ENCODE measurements around the gene WASHC2C.
"Not testable (repeated sequence)": the region's sequence is repeated elsewhere in the genome, so short reads cannot be mapped to it uniquely, and the experiment has no call there.

WASHC2C gene

DNA sequence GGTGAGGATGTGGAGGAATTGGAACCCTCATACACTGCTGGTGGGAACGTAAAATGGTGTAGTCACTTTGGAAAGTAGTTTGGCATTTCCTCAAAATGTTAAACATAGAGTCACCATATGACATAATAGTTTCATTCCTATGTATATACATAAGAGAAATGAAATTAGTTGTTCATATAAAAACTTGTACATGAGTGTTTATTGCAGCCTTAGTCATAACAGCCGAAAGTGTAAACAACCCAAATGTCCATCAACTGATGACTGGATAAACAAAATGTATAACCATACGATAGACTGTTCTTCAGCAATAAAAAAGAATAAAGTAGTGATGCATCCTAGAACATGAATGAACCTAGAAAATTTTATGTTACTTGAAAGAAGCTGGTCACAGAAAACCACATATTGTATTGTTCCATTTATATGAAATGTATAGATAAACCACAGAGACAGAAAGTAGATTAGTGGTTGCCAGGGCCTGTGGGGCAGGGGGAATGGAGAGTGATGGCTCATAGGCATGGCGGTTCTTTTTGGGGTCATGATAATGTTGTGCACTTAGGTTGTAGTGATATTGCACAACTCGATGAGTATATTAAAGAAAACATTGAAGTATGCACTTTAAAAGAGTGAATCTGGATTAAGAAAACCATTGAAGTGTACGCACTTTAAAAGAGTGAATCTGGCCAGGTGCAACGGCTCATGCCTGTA is 44.8 kb downstream of the WASHC2C start:
- DNase-seq, result not testable (repeated sequence)

DNA sequence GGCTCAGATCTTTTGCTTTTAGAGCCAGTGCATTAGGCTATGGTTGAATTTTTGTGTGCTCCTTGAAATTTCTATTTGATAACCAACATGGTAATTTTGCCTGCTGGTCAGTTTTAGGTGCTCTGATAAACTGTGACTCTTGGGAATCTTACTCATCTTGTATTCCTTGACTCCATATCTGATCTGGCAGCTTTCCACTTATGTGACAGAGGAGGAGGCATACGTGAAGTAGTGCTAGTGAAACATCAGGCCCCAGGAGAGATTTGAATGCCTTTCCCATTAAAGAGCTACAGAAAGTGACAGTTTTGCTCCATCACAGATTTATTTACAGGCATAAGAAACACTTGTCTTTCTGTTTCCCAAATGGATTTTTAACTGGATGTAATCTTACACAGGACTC is 59.2 kb downstream of the WASHC2C start:
- DNase-seq, result not testable (repeated sequence)

DNA sequence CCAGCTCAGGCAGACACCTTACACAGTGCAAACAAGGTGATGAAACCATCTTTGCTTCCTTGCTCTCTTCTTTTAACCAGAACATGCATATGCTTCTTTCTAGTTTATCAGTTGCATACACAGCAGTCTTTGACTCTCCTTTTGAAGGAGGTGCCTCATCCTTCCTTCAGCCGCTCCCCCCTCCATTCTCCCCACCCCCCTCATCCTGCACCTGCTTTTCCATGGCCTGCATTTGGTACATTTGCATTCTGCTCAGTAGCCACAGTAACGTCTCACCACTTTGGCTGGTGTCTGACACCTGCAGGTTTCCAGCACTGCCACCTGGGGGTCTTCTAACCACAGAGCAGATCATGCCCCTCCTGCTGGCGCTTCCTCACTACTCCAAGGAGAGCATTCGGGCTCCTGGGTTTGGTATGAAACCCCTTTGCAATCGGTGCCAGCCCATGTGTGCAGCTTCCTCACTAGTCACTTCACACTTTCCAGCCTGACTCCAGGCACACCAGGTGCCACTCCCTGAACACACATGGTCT is 60.2 kb downstream of the WASHC2C start:
- not testable (repeated sequence) for DNase-seq

DNA sequence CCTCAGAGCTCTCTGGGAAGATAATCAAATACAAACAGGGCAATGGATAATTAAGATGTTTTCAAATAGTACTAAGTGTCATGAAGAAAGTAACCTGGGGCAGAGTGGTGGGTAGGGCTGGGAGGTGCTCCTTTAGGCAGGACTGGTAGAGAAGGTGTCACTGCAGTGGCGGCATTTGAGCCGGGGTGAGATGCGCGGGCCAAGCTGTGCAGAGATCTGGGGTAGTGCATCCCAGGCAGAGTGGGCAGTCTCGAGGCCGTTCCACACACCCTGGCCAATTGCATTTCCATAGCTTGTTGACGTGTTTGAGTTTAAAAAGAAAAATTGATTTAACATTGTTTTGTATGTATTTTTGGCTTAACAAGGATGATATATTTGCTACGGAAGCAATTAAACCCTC is 62.9 kb downstream of the WASHC2C start:
- DNase-seq, result not testable (repeated sequence)

DNA sequence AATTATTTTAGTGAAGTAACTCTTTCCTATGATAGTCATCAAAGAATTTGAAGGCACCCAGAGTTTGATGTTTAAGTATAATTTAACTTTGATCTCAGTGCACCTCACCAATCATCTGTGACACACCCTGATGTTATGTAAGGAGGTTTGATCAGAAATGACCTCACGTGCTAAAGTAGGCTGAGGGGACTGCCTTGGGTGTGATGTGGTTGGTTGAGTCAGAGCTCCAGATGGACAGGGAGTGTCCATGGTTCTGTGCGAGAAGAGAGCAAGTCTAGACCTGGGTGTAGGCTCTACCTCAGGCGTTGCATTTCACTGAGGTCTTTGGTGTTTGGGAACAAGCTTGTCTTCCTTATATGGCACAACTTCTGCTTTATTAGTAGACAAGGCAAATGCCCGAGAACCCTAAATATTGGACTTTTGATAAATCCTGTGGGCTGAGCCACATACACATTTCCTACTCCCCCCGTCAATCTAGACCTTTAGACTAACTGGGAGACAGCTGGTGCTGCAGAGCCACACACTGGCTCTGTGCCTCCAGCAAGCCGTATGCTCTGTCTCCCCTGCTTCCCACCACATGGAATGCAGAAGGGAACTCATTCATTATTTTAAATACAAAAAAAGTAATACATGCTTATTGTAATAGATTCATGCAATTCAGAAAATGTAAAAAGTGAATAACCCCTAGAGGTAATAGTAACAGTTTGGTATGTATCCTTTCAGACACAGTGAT is 63.8 kb downstream of the WASHC2C start:
- not testable (repeated sequence) for DNase-seq

DNA sequence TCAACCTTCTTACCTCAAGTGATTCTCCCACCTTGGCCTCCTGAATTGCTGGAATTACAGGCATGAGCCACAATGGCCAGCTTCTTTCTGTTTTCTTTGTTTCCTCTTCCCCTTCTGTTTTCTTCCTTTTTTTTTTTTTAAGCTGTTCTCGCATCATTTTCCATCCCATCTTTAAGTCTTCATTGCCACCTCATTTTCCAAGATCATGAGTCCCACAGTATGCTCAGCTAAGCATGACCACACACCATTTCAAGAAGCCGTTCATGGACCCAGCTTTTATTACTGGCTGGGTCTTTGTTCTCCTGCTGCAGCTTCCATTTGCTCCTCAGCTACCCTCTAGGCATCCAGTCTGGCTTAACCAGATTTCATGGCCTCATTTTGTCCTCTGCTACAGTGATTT is 67.7 kb downstream of the WASHC2C start:
- not testable (repeated sequence) for DNase-seq

DNA sequence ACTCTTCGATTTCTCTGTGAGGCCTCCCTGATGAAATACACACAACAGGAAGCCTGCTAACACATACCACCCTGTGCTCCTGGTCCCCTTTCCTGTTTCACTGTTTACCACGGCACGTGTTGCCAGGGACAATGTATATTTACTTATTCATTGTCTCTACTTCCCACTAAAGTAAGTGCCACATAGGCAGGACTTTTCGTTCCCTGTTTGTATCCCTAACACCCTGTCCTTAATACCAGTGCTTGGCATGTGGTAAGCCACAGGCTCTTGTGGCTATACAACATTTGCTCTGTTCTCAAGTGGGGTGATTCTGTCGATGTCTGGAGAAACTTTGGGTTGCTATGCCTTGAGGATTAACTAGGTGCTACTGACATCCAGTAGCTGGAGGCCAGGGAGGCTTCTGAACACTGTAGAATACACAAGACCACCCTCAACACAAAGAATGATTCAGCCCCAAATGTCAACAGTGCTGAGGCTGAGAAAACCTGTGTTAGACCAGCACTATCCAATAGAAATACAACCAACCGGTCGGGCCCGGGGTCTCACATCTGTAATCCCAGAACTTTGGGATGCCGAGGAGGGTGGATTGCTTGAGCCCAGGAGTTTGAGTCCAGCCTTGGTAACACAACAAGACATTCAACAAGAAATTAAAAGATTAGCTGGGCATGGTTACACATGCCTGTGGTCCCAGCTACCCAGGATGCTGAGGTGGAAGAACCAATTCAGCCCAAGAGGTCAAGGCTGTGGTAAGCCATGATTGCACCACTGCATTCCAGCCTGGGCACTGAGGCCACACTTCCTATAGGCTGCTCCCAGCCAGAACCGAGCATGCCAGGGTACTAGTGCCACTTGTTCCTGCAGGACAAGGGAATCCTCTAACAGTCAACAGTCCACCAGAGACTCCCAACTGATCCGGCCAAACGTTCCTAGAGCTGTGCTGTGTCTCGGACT is 76.3 kb downstream of the WASHC2C start:
- DNase-seq, result not testable (repeated sequence)

DNA sequence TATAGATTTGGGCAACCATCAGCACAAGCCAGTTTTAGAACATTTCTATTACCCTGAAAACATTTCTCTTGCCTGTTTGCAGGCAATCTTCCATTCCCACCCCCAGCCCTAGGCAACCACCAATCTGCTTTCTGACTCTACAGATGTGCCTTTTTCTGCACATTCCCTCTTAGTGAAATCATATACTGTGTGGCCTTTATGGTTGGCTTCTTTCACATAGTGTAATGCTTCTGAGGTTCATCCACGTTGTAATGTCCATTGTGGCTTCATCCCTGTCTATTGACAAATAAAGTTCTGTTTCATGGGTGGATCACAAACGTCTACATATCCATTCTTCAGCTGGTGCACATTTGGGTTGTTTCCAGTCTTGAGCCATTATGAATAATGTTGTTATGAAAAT is 77.9 kb downstream of the WASHC2C start:
- DNase-seq, result not testable (repeated sequence)

DNA sequence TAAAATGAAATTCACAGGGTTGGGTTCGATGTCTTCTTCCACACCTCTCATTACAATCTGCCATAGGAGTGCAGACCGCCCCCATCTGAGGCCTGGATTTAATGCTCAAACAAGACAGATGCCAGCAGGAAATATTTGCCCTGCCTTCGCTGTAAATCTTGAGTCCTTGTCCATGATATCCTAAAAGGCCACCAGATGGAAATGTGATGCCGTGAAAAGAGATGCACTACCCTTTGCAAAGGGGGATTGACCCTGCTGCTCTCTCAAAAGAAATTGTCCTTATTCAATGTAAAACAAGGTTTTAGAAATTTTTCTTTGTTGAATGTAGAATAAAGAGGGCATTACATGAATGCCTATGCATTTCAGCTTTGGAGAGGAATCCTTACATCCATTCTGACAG is 82.8 kb downstream of the WASHC2C start:
- DNase-seq, result no peak

DNA sequence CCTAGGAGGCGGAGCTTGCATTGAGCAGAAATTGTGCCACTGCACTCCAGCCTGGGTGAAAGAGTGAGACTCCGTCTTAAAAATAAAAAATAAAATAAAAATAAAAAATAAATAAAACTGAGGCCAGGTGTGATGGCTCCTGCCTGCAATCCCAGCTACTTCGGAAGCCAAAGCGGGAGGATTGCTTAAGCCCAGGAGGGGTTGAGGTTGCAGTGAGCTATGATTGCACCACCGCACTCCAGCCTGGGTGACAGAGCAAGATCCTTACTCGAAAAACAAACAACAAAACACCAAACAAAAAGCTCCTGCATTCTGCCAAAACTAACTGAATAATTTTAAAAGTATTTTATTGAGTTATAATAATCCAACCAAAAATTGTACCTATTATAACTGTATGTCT is 84.0 kb downstream of the WASHC2C start:
- no peak for DNase-seq

DNA sequence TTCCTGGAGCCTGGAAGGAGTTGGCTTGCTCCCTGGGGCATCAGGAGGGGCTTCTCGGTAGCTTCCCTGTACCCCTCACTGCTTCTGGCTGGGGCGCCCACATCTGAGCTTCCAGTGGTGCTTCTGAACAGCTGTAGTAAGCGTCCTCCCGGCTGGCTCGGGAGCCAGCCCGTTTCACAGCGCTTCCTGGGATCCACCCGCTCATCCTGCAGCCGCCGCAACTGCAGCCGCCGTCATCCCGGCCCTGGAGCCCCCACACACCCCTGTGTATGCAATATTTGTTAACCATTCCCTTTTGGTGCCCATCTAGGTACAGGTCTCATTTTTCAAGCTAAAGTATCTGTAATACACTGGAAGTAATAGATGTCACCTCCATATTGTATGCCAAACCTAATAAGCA is 85.9 kb downstream of the WASHC2C start:
- DNase-seq, result not testable (repeated sequence)

DNA sequence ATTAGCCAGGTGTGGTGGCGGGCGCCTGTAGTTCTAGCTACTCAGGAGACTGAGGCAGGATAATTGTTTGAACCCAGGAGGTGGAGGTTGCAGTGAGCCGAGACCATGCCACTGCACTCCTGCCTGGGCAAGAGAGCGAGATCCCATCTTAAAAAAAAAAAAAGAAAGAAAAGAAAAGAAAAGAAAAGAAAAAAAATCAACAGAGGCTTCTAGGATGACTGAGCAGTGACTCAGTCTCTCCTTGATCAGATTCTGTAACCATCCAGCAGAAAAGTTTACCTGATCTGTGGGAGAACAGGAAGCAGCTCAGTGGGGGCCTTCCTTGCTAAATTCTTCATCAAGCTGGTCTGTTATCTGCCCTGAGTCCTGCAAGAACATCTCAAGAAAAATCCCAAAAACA is 87.1 kb downstream of the WASHC2C start:
- DNase-seq, result not testable (repeated sequence)

DNA sequence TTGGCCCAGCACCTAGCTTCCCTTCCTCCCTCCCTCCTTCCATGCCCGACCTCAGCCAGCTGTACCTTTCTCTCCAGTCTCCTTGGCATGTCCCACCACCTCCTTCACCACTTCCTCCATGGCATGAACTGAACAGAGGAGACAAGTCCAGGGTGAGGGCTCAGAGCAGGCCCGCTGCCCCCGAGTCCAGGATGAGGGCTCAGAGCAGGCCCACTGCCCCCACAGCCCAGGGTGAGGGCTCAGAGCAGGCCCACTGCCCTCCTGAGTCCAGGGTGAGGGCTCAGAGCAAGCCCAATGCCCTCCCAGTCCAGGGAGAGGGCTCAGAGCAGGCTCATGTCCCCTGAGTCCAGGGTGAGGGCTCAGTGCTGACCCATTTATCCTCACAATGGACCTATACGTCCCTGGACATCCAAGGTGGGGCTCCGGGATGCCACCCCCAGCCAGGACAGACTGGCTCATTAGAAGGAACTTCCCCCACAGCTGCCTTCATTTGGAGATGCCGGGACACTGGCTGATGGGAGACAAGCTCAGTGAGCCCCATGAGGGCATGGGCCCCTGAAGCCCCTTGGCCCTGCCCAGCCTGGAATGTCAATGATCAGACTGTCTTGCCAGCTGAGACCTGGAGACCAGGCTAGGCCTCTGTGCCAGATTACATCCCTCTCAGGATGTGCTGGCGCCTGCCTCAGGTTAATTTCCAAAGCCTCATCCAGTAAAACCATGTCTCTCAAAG is 90.2 kb downstream of the WASHC2C start:
- no peak for DNase-seq

DNA sequence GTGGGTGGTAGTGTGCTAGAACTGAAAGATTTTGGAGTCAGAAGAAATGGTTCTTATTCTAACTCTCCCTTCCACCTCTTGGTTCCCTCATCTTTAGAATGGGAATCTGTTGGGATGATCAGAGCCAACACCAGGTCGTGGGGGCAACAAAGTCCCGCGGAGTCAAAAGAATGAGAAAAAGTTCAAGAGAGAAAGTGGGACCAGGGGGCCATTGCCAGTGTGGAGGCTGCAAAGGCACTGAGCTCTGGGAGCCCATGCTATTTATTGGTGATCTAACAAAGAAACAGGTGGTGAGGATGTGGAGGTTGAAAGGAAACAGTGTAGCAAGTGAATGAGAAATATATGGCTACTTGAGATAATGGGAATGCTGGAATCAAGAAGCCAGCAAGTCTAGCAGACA is 90.8 kb downstream of the WASHC2C start:
- no peak for DNase-seq

DNA sequence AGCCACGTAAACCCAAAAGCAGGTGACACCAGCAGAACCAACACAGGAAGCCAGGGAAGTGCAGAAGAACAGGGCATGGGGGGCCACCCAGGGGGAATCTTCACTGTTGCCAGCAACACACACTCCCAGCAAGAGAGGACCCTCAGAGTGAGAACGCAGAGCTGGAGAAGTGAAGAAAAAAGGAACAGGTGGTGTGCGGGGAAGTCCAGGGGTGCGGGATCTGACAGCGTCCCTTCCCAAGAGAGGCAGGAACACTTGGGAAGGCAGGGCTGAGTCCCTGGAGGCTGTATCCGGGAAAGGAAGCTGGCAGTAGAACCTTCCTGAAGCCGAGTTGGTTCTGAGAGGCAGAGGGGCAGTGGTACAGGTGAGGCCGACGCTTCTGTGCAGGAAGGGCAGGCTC is 92.5 kb downstream of the WASHC2C start:
- no peak for DNase-seq

DNA sequence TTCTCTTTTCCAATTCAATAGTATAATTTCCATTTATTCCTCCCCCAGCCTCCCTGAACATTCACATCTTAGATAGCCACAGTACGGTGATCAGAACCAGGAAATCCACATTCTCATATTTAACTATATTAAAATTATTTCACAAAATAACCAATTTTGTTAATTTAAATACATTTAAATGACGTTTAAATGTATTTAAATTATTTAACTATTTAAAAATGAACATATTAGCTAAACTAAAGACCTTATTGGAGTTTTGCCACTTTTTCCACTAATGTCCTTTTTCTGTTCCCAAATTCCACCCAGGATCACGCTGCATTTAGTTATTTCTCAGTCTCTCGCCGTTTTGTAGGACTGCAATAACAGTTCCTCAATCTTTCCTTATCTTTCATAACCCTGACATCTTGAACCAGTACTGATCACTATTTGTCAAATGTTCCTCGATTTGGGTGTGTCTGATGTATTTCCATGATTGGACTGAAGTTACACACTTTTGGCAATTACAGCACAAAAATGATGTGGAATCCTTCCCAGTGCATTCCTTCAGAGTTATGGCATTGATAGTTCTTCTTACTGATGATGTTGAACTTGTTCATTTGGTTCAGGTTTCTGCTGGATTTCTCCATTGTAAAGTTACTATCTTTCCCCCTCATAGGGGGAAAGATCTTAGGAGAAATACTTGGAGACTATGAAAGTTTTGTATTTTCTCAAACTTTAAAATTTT is 93.2 kb downstream of the WASHC2C start:
- not testable (repeated sequence) for DNase-seq

DNA sequence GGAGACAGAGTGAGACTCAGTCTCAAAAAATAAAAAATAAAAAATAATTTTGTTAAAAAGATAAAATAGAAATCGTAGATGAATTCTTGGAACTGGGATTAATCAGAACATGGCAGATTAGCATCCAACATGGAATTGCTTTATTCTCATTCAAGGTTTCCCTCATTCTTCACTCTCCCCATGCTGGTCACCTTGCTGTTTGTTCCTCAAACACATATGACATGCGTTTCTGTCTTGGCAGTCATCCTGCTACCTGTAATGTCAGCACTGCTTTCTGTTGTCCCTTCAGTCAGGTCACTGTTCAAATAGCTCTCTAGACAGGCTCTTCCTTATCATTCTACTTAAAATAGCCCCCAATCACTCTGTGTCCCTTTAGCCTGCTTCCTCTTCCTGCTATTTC is 95.9 kb downstream of the WASHC2C start:
- not testable (repeated sequence) for DNase-seq

Data from activated CD4-positive, alpha-beta T cell treated with anti-CD3 and anti-CD28 coated beads for 4 hours (primary cell).